ENCODE measurements around the gene FRRS1.

DNA sequence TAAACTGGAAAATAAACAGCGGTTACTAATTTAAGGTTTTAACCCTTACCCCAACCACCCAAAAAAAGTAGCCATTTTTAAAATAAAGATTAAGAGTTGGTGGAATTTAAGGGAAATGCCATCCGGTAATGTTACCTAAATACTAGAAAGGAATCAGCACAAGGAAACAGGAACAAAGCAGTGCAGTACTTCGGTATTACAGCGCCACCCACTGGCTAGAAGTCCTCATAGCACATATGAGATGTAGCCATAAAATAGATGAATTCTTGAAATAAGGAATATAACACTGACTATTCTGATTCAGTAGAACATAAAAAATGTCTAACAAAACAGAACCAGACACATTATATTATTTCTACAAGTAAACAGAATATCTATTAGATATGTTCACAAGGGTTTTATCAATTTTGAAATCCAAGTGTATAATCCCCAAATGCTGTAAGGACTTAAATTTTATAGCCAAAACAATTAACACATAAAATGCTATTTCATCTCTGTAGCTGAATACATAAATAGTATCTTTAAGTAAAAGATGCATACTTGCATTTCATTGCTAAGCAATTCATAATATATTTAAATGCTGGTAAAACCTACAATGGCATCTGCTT, 58.8 kb downstream of the FRRS1 start:
- TF ChIP-seq RELA (IDR thresholded peaks at IDR 0.05; ENCODE audit: borderline replicate concordance, partially characterized antibody) (no peak), CHD2 (IDR thresholded peaks at IDR 0.05; ENCODE audit: borderline replicate concordance, low read depth, low read length) (no peak), SIN3A (IDR thresholded peaks at IDR 0.05; ENCODE audit: low read depth, low read length) (no peak), MYC (IDR thresholded peaks at IDR 0.05; ENCODE audit: insufficient read depth, insufficient read length, insufficient replicate concordance, low read length, severe bottlenecking) (no peak), ASH2L (IDR thresholded peaks at IDR 0.05; ENCODE audit: borderline replicate concordance, low read depth) (no peak)
